Endodermal cell (in vitro differentiated cells): ENCODE data around the gene SORCS1. TPM values are rescaled to one million over a fixed set of nuclear protein-coding genes. Genes with fewer than 3 reads are reported as not detected.

Source experiments
- DNase-seq: peaks from one replicate; pipeline ENCODE4 v3.0.0-alpha.2; 2017
- H3K27ac ChIP-seq: 2 replicates; pipeline ENCODE4 v1.5.1; 2013; ENCODE audit warnings: mild to moderate bottlenecking, low read depth, low read length, moderate library complexity
- H3K27me3 ChIP-seq: 2 replicates; pipeline ENCODE4 v1.6.1; 2013; ENCODE audit warnings: mild to moderate bottlenecking, low read length, moderate library complexity; ENCODE audit not compliant: insufficient read depth, control insufficient read depth, poor library complexity, severe bottlenecking
- H3K36me3 ChIP-seq: 2 replicates; pipeline ENCODE4 v1.7.0; 2013; ENCODE audit warnings: mild to moderate bottlenecking, low read length, moderate library complexity; ENCODE audit not compliant: control insufficient read depth, insufficient read depth
- H3K4me1 ChIP-seq: one replicate; pipeline ENCODE4 v1.7.0; 2013; ENCODE audit warnings: low read length; ENCODE audit not compliant: control insufficient read depth, insufficient read depth
- H3K4me3 ChIP-seq: 2 replicates; pipeline ENCODE4 v1.5.1; 2013; ENCODE audit warnings: mild to moderate bottlenecking, low read length, moderate library complexity
- H3K9ac ChIP-seq: 2 replicates; pipeline ENCODE4 v1.6.1; 2013; ENCODE audit warnings: mild to moderate bottlenecking, low read length, moderate library complexity; ENCODE audit not compliant: poor library complexity, severe bottlenecking; ENCODE audit errors: extremely low read depth
- H3K9me3 ChIP-seq: 2 replicates; pipeline ENCODE4 v1.6.1; 2013; ENCODE audit warnings: mild to moderate bottlenecking, low read length, moderate library complexity; ENCODE audit not compliant: control insufficient read depth
- H3K27ac Mint-ChIP-seq: 2 replicates; pipeline ENCODE4 v1.8.0; 2020; ENCODE audit warnings: mixed read lengths
- H3K27me3 Mint-ChIP-seq: 2 replicates; pipeline ENCODE4 v1.8.0; 2021; ENCODE audit warnings: mild to moderate bottlenecking, mixed read lengths; ENCODE audit not compliant: insufficient read depth
- H3K36me3 Mint-ChIP-seq: 2 replicates; pipeline ENCODE4 v1.8.0; 2020; ENCODE audit warnings: low read depth, mixed read lengths
- H3K4me1 Mint-ChIP-seq: 2 replicates; pipeline ENCODE4 v1.8.0; 2020; ENCODE audit warnings: mixed read lengths
- H3K4me3 Mint-ChIP-seq: 2 replicates; pipeline ENCODE4 v1.8.0; 2020; ENCODE audit warnings: mild to moderate bottlenecking, moderate library complexity, mixed read lengths
- H3K9me3 Mint-ChIP-seq: 2 replicates; pipeline ENCODE4 v1.8.0; 2020; ENCODE audit warnings: mild to moderate bottlenecking, mixed read lengths
- WGBS, 2 experiments: methylation state at CpG; one replicate each; pipeline versions ENCODE4 v1.1.5 to v1.1.7; 2013; ENCODE audit warnings: missing lambda C conversion rate in 2 of 2, mixed read lengths in 1 of 2; ENCODE audit not compliant: insufficient coverage in 1 of 2, insufficient read length in 1 of 2; 5-methylcytosine and 5-hydroxymethylcytosine counted together
- total RNA-seq, 2 donors: library from RNA; stranded (reverse); fragmentation: NEBNext Ultra II Directional in 1 of 2; extraction: Animal tissue kit (Norgen Biotek cat#: 25700) in 1 of 2; gene quantifications; 2 replicates in 1 of 2; 3 replicates in 1 of 2; pipeline ENCODE4 v1.2.1, GENCODE V29; 2021
- TF ChIP-seq, protein P1 (sequence below): fragments of 200-600 bp; sonication (generic); conservative IDR thresholded peaks from 2 replicates; pipeline ENCODE4 v1.5.0; 2021; ENCODE audit warnings: antibody characterized with exemption, mild to moderate bottlenecking

The SORCS1 gene
- total RNA-seq, 2 donors from 2014 or later: 57.4 to 79.6 TPM

DNA sequence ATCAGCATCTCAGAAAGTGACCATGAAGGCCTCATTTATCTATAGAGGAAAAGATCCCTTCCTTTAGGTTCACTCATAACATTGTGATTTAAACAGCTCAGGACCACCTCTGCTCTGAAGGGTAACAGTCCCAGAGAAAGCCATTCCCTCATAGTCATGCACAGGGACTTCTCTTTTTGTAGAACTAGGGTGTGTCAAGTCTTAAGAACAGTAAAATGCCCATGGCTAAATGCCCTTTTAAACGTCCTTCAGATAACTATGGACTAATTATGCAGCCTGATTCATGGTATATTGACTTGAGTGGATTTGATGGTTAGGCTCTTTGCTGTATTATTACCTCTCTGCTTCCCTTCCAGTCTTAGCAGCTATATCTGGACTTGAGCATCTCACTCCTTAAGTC lies 337.8 kb downstream of the SORCS1 start:
- TF ChIP-seq, protein P1, sequence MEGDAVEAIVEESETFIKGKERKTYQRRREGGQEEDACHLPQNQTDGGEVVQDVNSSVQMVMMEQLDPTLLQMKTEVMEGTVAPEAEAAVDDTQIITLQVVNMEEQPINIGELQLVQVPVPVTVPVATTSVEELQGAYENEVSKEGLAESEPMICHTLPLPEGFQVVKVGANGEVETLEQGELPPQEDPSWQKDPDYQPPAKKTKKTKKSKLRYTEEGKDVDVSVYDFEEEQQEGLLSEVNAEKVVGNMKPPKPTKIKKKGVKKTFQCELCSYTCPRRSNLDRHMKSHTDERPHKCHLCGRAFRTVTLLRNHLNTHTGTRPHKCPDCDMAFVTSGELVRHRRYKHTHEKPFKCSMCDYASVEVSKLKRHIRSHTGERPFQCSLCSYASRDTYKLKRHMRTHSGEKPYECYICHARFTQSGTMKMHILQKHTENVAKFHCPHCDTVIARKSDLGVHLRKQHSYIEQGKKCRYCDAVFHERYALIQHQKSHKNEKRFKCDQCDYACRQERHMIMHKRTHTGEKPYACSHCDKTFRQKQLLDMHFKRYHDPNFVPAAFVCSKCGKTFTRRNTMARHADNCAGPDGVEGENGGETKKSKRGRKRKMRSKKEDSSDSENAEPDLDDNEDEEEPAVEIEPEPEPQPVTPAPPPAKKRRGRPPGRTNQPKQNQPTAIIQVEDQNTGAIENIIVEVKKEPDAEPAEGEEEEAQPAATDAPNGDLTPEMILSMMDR: no peak
- no peaks in the 10 kb centered on the region for H3K9me3 ChIP-seq
- H3K9me3 Mint-ChIP-seq: no peaks in the 10 kb centered on the region
- no peak overlapping the region for H3K4me3 Mint-ChIP-seq
- H3K4me1 ChIP-seq: no peaks in the 10 kb centered on the region
- no peaks in the 10 kb centered on the region for H3K27me3 Mint-ChIP-seq
- peaks cover 13% of the 10 kb centered on the region for H3K36me3 ChIP-seq
- H3K27ac ChIP-seq: no peak overlapping the region
- no peaks in the 10 kb centered on the region for H3K4me1 Mint-ChIP-seq
- H3K9ac ChIP-seq: no peak overlapping the region
- no peak overlapping the region for H3K4me3 ChIP-seq
- H3K27ac Mint-ChIP-seq: no peak overlapping the region
- 80 to 88% methylated on average over 1 of the region's 1 CpG for WGBS, 2 experiments
- H3K36me3 Mint-ChIP-seq: peaks cover 2% of the 10 kb centered on the region
- no peak for DNase-seq
- H3K27me3 ChIP-seq: no peaks in the 10 kb centered on the region

DNA sequence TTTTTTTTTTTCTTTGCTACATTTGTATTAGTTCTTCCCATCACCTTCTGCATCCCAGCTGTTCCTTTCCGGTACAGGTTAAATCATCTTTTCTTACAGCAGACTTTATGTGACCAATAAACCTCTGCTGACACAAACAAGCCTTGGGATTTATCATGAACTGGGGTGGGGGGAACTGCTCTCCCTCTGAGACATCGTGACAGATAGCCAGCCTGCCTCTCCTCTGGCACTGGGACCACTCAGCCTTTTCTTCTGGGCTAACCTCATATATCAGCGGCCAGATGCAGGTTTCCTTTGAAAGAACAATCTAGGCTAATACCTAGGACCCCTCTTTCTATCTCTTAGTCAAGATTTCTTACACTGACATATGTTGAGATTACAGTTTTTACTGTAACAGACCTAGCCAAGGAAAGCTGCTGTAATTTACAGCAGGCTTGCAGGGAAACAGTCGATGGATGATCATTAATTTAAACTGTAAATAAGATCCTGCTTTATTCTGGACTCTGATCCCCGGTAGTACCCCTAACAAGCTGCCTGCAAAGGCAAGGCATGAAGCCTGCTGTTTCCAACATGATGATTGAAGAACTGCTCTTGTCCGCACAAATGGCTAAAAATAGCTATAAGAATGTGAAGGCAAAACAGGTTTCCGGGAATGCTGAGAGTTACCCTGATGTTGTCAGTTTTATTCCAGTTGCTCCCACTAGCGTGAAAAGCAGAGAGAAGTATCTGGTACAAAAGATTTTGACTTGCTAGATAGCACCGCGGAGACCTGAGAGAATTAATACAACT lies 338.7 kb downstream of the SORCS1 start:
- H3K4me1 ChIP-seq: no peaks in the 10 kb centered on the region
- Mint-ChIP-seq H3K27me3 (no peaks in the 10 kb centered on the region), H3K27ac (no peak overlapping the region), H3K9me3 (no peaks in the 10 kb centered on the region), H3K4me1 (no peaks in the 10 kb centered on the region), H3K36me3 (peaks cover 2% of the 10 kb centered on the region), H3K4me3 (no peak overlapping the region)
- no peaks in the 10 kb centered on the region for H3K27me3 ChIP-seq
- no peaks in the 10 kb centered on the region for H3K9me3 ChIP-seq
- no peak overlapping the region for H3K4me3 ChIP-seq
- 81 to 93% methylated on average over 7 to 10 of the region's 10 CpGs for WGBS, 2 experiments
- no peak overlapping the region for H3K27ac ChIP-seq
- DNase-seq: no peak
- H3K9ac ChIP-seq: no peak overlapping the region
- TF ChIP-seq, protein P1: no peak
- H3K36me3 ChIP-seq: peaks cover 13% of the 10 kb centered on the region

DNA sequence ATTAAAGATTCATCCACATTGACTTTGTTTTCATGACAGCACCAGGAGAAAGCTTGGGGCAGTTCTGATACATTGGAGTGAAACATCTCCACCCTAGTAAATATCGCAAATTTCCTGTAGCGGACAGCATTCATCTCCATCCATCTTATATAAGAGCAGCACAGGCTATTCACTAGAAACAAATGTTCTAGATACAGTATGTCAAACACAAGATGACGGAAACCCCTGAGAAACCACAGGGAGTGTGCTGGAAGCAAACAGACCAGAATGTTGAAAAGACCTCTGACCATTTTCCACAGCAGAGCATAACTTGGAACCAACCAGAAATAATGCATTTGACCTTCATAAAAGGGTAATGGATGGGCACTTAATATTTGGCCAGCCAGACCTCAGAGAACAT lies 343.9 kb downstream of the SORCS1 start:
- no peaks in the 10 kb centered on the region for H3K4me1 ChIP-seq
- peak overlapping the region; percentile 36 for H3K27ac ChIP-seq
- WGBS, 2 experiments: 91% methylated on average over 3 of the region's 3 CpGs; no CpG with 5 or more reads in 1 of the 2 experiments
- TF ChIP-seq, protein P1: no peak
- no peaks in the 10 kb centered on the region for H3K27me3 ChIP-seq
- Mint-ChIP-seq H3K9me3 (no peaks in the 10 kb centered on the region), H3K36me3 (peaks cover 2% of the 10 kb centered on the region), H3K27me3 (no peaks in the 10 kb centered on the region), H3K4me1 (peaks cover 5% of the 10 kb centered on the region), H3K4me3 (no peak overlapping the region), H3K27ac (no peak overlapping the region)
- no peak for DNase-seq
- no peak overlapping the region for H3K4me3 ChIP-seq
- H3K9ac ChIP-seq: no peak overlapping the region
- no peaks in the 10 kb centered on the region for H3K9me3 ChIP-seq
- peaks cover 7% of the 10 kb centered on the region for H3K36me3 ChIP-seq
